ENCODE results near the gene PRKCB.

- TF ChIP-seq MAX (IDR thresholded peaks at IDR 0.05), result no peak
- no peak for TF ChIP-seq CTCF (IDR thresholded peaks at IDR 0.05 in 2 of 3, conservative IDR thresholded peaks at IDR 0.05 in 1 of 3; ENCODE audit: borderline replicate concordance in 1 of 3, insufficient read depth in 1 of 3, low read depth in 2 of 3, low read length in 2 of 3)
- TF ChIP-seq JUND (IDR thresholded peaks at IDR 0.05), result no peak
These were observed 302.8 kb downstream of the PRKCB start for GRCh38 chr16:24138575-24138974.

All from HCT116 (cell line).